ENCODE measurements around the gene PAX8.

Gene PAX8

DNA sequence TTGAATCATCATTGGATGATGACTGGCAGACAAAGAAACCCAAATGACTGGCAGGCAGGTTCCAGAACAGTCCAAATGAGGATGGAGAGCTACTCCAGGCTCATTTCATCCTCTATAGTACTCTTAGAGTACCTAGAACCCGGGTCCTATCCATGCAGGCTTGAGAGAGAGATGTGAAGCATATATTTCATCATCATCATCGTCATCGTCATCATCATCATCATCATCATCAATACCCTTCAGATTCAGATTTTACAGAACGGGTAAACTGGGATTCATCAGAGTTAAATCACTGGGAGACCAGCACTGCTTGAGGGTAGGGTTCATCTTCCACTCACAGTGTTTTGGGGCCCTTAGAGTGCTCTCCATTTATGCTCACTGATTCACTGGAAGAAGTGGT is 52.3 kb downstream of the PAX8 start:
- TF ChIP-seq, protein P1, sequence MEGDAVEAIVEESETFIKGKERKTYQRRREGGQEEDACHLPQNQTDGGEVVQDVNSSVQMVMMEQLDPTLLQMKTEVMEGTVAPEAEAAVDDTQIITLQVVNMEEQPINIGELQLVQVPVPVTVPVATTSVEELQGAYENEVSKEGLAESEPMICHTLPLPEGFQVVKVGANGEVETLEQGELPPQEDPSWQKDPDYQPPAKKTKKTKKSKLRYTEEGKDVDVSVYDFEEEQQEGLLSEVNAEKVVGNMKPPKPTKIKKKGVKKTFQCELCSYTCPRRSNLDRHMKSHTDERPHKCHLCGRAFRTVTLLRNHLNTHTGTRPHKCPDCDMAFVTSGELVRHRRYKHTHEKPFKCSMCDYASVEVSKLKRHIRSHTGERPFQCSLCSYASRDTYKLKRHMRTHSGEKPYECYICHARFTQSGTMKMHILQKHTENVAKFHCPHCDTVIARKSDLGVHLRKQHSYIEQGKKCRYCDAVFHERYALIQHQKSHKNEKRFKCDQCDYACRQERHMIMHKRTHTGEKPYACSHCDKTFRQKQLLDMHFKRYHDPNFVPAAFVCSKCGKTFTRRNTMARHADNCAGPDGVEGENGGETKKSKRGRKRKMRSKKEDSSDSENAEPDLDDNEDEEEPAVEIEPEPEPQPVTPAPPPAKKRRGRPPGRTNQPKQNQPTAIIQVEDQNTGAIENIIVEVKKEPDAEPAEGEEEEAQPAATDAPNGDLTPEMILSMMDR (IDR thresholded peaks at IDR 0.05; ENCODE audit: low read depth, low read length, missing control alignments): no peak

DNA sequence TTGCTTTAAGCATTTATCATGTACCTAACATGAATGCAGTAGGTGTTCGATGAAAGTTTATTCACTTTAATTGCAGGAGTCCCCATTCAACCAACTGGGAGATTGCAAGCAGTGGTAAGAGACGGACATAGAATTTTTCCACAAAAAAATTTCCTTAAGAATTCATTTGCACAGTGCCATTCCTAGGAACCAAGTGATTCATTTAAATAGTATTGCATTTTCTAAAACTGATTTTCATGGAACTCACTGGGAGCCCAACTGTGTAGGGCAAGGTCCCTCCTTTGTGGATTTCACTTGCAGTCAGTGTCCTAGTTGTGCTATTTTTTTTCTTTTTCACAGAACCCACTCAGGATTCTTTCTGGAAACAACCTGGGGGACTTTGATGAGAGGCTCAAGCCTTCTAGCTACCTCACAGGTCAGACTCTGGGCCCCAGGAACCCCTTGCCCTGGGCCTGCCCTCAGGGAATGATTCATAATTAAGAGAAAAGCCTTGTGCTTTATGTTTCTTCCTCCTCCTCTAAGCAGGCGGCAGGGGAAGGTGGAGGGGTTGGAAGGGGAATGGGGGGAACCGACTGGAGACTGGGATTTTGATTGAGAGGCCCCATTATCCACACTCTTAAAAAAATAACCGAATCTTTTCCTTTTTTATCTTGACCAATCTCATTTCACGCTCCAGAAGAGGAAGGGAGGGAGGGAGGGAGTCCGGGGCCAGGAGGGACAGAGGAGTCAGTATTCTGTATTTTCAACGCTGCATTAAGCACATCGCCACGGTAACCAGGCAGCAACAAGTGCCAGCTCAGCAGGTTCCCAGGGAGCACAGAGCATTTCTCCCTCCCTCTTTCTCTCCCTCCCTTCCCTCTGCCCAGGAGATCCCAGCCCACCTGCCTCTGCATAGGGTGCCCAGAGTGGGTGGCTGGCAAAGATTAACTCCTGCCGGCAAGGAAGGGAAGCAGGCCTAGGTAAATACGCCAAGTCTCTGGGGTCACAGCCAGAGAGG is 53.2 kb downstream of the PAX8 start:
- DNase-seq (ENCODE audit: low read depth): no peak
- H3K4me3 ChIP-seq (ENCODE audit: low read depth, low read length): no peak overlapping the region
- TF ChIP-seq, protein P1 (IDR thresholded peaks at IDR 0.05; ENCODE audit: low read depth, low read length, missing control alignments): no peak

More for the DNA sequence above, 52.3 kb downstream of the PAX8 start:
- DNase-seq (ENCODE audit: low read depth): no peak
- no peak overlapping the region for H3K4me3 ChIP-seq (ENCODE audit: low read depth, low read length)

DNA sequence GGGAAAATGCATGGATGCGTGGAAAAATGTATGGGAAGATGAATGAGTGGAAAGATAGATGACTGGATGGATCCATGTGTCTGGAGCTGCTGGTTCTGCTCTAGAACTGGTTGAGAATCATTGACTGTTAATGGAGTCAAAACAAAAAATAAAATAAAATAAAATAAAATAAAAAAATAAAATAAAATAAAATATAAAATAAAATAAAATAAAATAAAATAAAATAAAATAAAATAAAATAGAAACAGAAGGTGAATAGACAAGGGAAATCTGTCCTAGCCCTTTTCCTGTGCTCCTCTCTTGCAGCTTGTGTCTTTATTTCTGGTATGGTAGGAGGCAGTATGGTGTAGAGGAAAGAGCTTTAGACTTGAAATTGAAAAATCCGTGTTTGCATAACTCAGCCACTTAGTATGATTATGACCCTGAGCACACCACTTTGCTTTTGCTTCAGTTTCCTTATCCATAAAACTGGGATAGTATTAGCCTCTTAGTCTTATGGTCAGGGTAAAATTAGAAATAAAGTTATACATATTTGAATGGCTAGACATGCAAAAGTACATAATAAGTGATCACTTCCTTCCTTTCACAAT is 54.0 kb downstream of the PAX8 start:
- DNase-seq (ENCODE audit: low read depth): no peak
- H3K4me3 ChIP-seq (ENCODE audit: low read depth, low read length): no peak overlapping the region
- TF ChIP-seq, protein P1 (IDR thresholded peaks at IDR 0.05; ENCODE audit: low read depth, low read length, missing control alignments): no peak

DNA sequence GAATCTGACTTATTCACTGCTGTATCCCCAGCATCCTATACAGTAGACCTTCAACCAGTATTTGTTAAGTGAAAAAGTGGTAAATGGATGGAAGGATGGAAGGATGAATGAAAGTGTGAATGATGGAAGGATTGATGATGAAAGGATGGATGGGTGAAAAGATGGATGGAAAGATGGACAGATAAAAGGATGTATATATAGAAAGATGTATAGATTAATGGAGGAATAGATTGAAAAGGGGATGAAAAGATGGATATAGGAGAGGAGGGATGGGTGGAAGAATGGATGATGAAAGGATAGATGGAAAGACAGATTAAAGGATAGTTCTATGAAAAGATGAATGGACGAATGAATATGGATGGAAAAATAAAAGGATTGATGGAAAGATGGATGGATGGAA is 54.9 kb downstream of the PAX8 start:
- no peak for DNase-seq (ENCODE audit: low read depth)
- TF ChIP-seq, protein P1 (IDR thresholded peaks at IDR 0.05; ENCODE audit: low read depth, low read length, missing control alignments): no peak
- H3K4me3 ChIP-seq (ENCODE audit: low read depth, low read length): no peak overlapping the region

DNA sequence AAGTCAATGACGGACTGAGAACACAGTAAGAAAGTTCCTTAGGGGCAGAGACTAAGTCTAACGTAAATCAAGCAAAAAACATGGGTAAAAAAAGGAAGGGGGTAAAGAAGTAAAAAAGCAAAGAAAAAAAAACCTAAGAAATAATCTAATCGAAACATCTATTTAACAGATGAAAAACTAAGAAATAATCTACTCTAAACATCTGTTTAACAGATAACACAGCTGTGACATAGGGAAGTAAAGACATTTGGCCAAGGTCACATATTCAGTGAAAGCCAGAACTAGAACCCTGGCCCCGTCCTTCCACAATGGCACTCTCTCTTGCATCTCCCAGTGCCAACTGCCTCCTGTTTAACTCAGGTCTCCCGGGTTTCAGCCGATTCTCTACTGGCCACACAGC is 56.9 kb downstream of the PAX8 start:
- no peak for DNase-seq (ENCODE audit: low read depth)
- TF ChIP-seq, protein P1 (IDR thresholded peaks at IDR 0.05; ENCODE audit: low read depth, low read length, missing control alignments): no peak
- no peak overlapping the region for H3K4me3 ChIP-seq (ENCODE audit: low read depth, low read length)

DNA sequence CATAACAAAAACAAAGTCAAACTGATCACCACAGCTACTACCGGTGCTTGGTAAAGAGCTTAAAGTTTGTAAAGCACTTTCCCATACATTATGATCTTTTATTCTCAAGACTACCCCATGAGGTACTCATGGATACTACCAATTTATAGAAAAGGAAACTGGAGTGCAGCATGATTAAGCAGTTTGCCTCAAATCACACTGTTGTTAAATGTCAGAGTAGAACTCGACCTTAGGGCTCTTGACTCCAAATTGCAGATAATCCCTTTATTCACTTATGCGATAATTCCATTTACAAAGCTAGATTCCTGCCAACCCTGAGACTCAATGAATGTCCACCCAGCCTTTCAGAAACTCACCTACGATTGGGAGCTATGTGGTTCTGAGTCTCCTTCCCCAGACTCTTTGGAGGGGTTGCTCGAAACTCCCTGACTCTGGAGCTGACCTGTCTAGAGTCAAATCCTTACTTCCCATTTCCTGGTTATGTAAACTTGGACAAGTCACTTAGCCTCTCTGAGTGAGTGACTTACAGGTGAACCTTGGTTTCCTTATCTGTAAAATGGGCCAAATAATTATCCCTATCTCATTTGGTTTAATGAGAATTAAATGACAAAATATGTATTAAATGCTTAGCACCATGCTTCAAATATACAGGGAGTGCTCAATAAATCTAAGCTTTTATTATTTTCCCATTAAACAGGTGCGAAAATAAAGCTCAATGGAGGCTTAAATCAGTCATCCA is 57.6 kb downstream of the PAX8 start:
- TF ChIP-seq, protein P1 (IDR thresholded peaks at IDR 0.05; ENCODE audit: low read depth, low read length, missing control alignments): no peak
- H3K4me3 ChIP-seq (ENCODE audit: low read depth, low read length): no peak overlapping the region
- no peak for DNase-seq (ENCODE audit: low read depth)
